ENCODE data around the gene ATP9B.

DNA sequence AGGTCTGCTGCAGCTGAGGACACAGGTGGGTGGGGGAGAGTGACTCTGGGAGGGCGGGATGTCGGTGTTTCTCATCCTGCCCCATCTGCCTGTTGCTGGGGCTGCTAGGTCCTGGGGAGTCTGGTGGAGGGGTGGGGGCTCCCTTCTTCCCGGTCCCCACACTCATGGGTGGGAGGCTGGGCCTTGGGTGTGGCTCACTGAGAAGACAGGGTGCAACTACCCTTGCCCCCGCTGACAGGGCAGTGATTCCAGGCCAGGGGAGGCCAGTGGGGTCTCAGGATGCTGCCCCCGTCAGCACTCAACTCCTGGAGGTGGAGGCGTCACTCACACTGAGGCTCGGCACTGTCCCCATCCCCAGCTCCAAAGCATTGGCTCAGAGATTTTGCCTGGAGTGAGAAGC lies 318.8 kb downstream of the ATP9B start:
- TF ChIP-seq EZH2 (IDR thresholded peaks at IDR 0.05; ENCODE audit: low read depth): no peak
- TF ChIP-seq, protein P1, sequence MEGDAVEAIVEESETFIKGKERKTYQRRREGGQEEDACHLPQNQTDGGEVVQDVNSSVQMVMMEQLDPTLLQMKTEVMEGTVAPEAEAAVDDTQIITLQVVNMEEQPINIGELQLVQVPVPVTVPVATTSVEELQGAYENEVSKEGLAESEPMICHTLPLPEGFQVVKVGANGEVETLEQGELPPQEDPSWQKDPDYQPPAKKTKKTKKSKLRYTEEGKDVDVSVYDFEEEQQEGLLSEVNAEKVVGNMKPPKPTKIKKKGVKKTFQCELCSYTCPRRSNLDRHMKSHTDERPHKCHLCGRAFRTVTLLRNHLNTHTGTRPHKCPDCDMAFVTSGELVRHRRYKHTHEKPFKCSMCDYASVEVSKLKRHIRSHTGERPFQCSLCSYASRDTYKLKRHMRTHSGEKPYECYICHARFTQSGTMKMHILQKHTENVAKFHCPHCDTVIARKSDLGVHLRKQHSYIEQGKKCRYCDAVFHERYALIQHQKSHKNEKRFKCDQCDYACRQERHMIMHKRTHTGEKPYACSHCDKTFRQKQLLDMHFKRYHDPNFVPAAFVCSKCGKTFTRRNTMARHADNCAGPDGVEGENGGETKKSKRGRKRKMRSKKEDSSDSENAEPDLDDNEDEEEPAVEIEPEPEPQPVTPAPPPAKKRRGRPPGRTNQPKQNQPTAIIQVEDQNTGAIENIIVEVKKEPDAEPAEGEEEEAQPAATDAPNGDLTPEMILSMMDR (conservative IDR thresholded peaks at IDR 0.05): no peak

Measured in PC-9 (cell line).